Peyer's patch (tissue), 4 donors: ENCODE measurements around the gene SLC22A17.

Experiments
- POLR2A ChIP-seq, 2 donors: fragments of 450-650 bp; IDR thresholded peaks; one replicate each; pipeline ENCODE4 v1.5.1; 2017; ENCODE audit warnings: antibody characterized with exemption in 2 of 2, mild to moderate bottlenecking in 2 of 2, moderate library complexity in 2 of 2
- TF ChIP-seq, protein P1 (sequence below), 6 experiments: fragments of 450-650 bp in 4 of 6; fragments of 200-600 bp in 2 of 6; sonication (generic) in 1 of 6; IDR thresholded peaks; one replicate each; pipeline ENCODE4 v1.5.1; 2017 to 2019; ENCODE audit warnings: antibody characterized with exemption in 6 of 6, mild to moderate bottlenecking in 3 of 6, moderate library complexity in 1 of 6

DNA sequence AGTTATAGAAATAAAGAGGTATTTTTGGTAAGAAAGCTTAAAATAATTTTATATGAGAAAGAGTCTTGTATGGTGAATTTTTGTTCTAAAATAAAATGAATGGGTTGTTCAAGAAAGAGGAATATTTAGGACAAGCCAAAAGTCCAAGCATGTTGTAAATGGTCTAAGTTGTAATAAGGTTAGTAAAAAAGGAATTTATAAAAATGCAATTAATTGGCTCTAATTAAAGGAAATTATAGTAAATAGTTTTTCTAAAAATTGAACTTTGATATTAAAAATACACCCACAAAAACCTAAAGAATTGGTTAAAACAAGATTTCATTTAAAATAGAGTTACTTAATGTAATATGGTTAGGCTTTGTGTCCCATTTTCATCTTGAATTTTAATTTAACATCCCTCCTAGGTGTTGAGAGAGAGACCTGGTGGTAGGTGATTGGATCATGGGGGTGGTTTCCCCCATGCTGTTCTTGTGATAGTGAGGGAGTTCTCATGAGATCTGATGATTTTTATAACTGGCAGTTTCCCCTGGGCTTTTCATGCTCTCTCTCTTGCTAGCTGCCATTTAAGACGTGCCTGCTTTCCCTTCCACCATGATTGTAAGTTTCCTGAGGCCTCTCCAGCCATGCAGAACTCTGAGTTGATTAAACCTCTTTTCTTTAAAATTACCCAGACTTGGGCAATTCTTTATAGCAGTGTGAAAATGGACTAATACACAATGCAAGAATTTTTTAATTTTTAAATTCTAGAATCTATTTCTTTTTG lies 13.0 kb downstream of the SLC22A17 start:
- TF ChIP-seq, protein P1, sequence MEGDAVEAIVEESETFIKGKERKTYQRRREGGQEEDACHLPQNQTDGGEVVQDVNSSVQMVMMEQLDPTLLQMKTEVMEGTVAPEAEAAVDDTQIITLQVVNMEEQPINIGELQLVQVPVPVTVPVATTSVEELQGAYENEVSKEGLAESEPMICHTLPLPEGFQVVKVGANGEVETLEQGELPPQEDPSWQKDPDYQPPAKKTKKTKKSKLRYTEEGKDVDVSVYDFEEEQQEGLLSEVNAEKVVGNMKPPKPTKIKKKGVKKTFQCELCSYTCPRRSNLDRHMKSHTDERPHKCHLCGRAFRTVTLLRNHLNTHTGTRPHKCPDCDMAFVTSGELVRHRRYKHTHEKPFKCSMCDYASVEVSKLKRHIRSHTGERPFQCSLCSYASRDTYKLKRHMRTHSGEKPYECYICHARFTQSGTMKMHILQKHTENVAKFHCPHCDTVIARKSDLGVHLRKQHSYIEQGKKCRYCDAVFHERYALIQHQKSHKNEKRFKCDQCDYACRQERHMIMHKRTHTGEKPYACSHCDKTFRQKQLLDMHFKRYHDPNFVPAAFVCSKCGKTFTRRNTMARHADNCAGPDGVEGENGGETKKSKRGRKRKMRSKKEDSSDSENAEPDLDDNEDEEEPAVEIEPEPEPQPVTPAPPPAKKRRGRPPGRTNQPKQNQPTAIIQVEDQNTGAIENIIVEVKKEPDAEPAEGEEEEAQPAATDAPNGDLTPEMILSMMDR (IDR thresholded peaks at IDR 0.05), result no peak
- TF ChIP-seq POLR2A (IDR thresholded peaks at IDR 0.05), result no peak
